Neural cell (in vitro differentiated cells): ENCODE data around the gene POLRMT. TPM values are rescaled to one million over a fixed set of nuclear protein-coding genes. Genes with fewer than 3 reads are reported as not detected.

Source experiments
- H2AFZ ChIP-seq: fragments of 200-600, 300-800 bp; sonication (generic), shearing (Covaris generic); 2 replicates; pipeline ENCODE4 v1.6.0; 2014; ENCODE audit warnings: low read depth, mild to moderate bottlenecking, antibody characterized with exemption, low read length, moderate library complexity
- H3F3A ChIP-seq: fragments of 200-600 bp; shearing (Covaris generic); 2 replicates; pipeline ENCODE4 v1.6.1; 2016; ENCODE audit warnings: mild to moderate bottlenecking, moderate library complexity, mixed read lengths, antibody characterized with exemption, low read length; ENCODE audit not compliant: insufficient read depth, poor library complexity, severe bottlenecking
- H3K27ac ChIP-seq: fragments of 200-600, 300-800 bp; sonication (generic), shearing (Covaris generic); 2 replicates; pipeline ENCODE4 v1.5.1; 2014; ENCODE audit warnings: mild to moderate bottlenecking, low read length, moderate library complexity
- H3K27me3 ChIP-seq: fragments of 300-800, 200-600 bp; sonication (generic), shearing (Covaris generic); 2 replicates; pipeline ENCODE4 v1.6.0; 2014; ENCODE audit warnings: mild to moderate bottlenecking, low read depth, low read length, moderate library complexity; ENCODE audit not compliant: insufficient read depth
- H3K36me3 ChIP-seq: fragments of 300-800, 200-600 bp; sonication (generic), shearing (Covaris generic); 2 replicates; pipeline ENCODE4 v1.5.1; 2014; ENCODE audit warnings: mild to moderate bottlenecking, antibody characterized with exemption, low read length, moderate library complexity; ENCODE audit not compliant: insufficient read depth
- H3K4me2 ChIP-seq: fragments of 300-800, 200-600 bp; sonication (generic), shearing (Covaris generic); 2 replicates; pipeline ENCODE4 v1.6.0; 2014; ENCODE audit warnings: mild to moderate bottlenecking, low read length
- H3K4me3 ChIP-seq: fragments of 300-800, 200-600 bp; sonication (generic), shearing (Covaris generic); 2 replicates; pipeline ENCODE4 v1.5.1; 2014; ENCODE audit warnings: mild to moderate bottlenecking, low read length, moderate library complexity
- H3K79me2 ChIP-seq: fragments of 200-600 bp; shearing (Covaris generic); replicated peaks from 2 replicates; pipeline ENCODE4 v1.6.0; 2014; ENCODE audit warnings: mild to moderate bottlenecking, low read length, moderate library complexity; ENCODE audit not compliant: insufficient read depth
- H3K9ac ChIP-seq: fragments of 300-800, 200-600 bp; sonication (generic), shearing (Covaris generic); 2 replicates; pipeline ENCODE4 v1.6.1; 2016; ENCODE audit warnings: mild to moderate bottlenecking, low read length, mixed read lengths
- H3K9me2 ChIP-seq: fragments of 200-600 bp; shearing (Covaris generic); 2 replicates; pipeline ENCODE4 v1.6.1; 2016; ENCODE audit warnings: mild to moderate bottlenecking, low read length, mixed read lengths; ENCODE audit not compliant: insufficient read depth
- H3K9me3 ChIP-seq: fragments of 200-600, 300-800 bp; sonication (generic), shearing (Covaris generic); 2 replicates; pipeline ENCODE4 v1.6.1; 2016; ENCODE audit warnings: mild to moderate bottlenecking, mixed run types, low read length, moderate library complexity, mixed read lengths
- H4K20me1 ChIP-seq: fragments of 200-600 bp; shearing (Covaris generic); 2 replicates; pipeline ENCODE4 v1.6.1; 2016; ENCODE audit warnings: mild to moderate bottlenecking, mixed run types; ENCODE audit not compliant: insufficient read depth
- EP300 ChIP-seq: fragments of 450-650 bp; conservative IDR thresholded peaks from 2 replicates; pipeline ENCODE4 v1.6.1; 2014; ENCODE audit warnings: antibody characterized with exemption, mild to moderate bottlenecking, moderate library complexity; ENCODE audit not compliant: poor library complexity, severe bottlenecking
- EZH2 ChIP-seq: fragments of 200-600, 300-800 bp; shearing (Covaris generic), sonication (generic); IDR thresholded peaks from 2 replicates; pipeline ENCODE4 v1.6.1; 2014; ENCODE audit warnings: antibody characterized with exemption, low read length, borderline replicate concordance, mild to moderate bottlenecking; ENCODE audit not compliant: insufficient read depth, poor library complexity, severe bottlenecking
- MXI1 ChIP-seq: fragments of 450-650 bp; conservative IDR thresholded peaks from 2 replicates; pipeline ENCODE4 v1.6.1; 2014; ENCODE audit warnings: antibody characterized with exemption, mild to moderate bottlenecking; ENCODE audit not compliant: poor library complexity, severe bottlenecking
- POLR2AphosphoS5 ChIP-seq: IDR thresholded peaks from 2 replicates; pipeline ENCODE4 v1.6.1; 2012
- RAD21 ChIP-seq: fragments of 450-650 bp; conservative IDR thresholded peaks from 2 replicates; pipeline ENCODE4 v1.6.1; 2014; ENCODE audit warnings: antibody characterized with exemption, mild to moderate bottlenecking, moderate library complexity
- SMC3 ChIP-seq: fragments of 450-650 bp; conservative IDR thresholded peaks from 2 replicates; pipeline ENCODE4 v1.6.1; 2014; ENCODE audit warnings: antibody characterized with exemption, mild to moderate bottlenecking, moderate library complexity; ENCODE audit not compliant: poor library complexity
- TAF1 ChIP-seq: IDR thresholded peaks from 2 replicates; pipeline ENCODE4 v1.6.1; 2012; ENCODE audit warnings: low read depth
- polyA plus RNA-seq: library from polyadenylated mRNA; depleted of rRNA; stranded (reverse); fragments of >200 nt; gene quantifications from 2 replicates; pipeline ENCODE4 v1.2.3, GENCODE V29; 2014
- TF ChIP-seq, protein P1 (sequence below): fragments of 450-650 bp; IDR thresholded peaks from 2 replicates; pipeline ENCODE4 v1.5.1; 2014; ENCODE audit warnings: antibody characterized with exemption, mild to moderate bottlenecking, moderate library complexity; ENCODE audit not compliant: poor library complexity, severe bottlenecking
- TF ChIP-seq, protein P2 (sequence below): IDR thresholded peaks from 2 replicates; pipeline ENCODE4 v1.6.1; 2012; ENCODE audit warnings: borderline replicate concordance

POLRMT gene
- polyA plus RNA-seq, 1 donor from 2014 or later: 28.3 TPM

DNA sequence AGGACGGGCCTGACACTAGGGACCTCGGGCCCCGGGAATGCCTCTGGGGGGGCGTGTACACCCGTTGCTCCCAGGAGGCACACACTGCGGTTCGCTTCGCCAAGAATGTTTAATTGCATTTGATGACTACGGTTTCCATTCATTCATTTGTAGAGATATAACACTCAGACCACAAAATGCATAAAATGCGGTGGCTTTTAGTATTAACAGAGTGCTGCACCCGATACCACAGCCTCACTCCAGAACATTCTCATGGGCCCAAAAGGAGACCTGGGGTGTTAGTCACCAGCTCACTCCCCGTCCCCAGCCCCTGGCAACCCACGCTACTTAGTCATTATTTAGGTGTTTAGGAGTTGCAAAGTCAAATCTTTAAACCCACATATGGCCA, 21.9 kb downstream of the POLRMT start:
- no peak overlapping the region for H3K4me2 ChIP-seq
- H3K27ac ChIP-seq: no peak overlapping the region
- H3K36me3 ChIP-seq: no peaks in the 10 kb centered on the region
- H4K20me1 ChIP-seq: no peaks in the 10 kb centered on the region
- H3K9me2 ChIP-seq: no peaks in the 10 kb centered on the region
- H3K9ac ChIP-seq: no peak overlapping the region
- H2AFZ ChIP-seq: no peak overlapping the region
- H3F3A ChIP-seq: no peaks in the 10 kb centered on the region
- no peaks in the 10 kb centered on the region for H3K9me3 ChIP-seq
- H3K4me3 ChIP-seq: no peak overlapping the region
- no peaks in the 10 kb centered on the region for H3K79me2 ChIP-seq
- H3K27me3 ChIP-seq: no peaks in the 10 kb centered on the region
- no peak for TF ChIP-seq TAF1
- no peak for TF ChIP-seq EZH2
- TF ChIP-seq MXI1: no peak
- TF ChIP-seq RAD21: no peak
- TF ChIP-seq, protein P1, sequence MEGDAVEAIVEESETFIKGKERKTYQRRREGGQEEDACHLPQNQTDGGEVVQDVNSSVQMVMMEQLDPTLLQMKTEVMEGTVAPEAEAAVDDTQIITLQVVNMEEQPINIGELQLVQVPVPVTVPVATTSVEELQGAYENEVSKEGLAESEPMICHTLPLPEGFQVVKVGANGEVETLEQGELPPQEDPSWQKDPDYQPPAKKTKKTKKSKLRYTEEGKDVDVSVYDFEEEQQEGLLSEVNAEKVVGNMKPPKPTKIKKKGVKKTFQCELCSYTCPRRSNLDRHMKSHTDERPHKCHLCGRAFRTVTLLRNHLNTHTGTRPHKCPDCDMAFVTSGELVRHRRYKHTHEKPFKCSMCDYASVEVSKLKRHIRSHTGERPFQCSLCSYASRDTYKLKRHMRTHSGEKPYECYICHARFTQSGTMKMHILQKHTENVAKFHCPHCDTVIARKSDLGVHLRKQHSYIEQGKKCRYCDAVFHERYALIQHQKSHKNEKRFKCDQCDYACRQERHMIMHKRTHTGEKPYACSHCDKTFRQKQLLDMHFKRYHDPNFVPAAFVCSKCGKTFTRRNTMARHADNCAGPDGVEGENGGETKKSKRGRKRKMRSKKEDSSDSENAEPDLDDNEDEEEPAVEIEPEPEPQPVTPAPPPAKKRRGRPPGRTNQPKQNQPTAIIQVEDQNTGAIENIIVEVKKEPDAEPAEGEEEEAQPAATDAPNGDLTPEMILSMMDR: no peak
- TF ChIP-seq EP300: no peak
- no peak for TF ChIP-seq POLR2AphosphoS5
- TF ChIP-seq, protein P2, sequence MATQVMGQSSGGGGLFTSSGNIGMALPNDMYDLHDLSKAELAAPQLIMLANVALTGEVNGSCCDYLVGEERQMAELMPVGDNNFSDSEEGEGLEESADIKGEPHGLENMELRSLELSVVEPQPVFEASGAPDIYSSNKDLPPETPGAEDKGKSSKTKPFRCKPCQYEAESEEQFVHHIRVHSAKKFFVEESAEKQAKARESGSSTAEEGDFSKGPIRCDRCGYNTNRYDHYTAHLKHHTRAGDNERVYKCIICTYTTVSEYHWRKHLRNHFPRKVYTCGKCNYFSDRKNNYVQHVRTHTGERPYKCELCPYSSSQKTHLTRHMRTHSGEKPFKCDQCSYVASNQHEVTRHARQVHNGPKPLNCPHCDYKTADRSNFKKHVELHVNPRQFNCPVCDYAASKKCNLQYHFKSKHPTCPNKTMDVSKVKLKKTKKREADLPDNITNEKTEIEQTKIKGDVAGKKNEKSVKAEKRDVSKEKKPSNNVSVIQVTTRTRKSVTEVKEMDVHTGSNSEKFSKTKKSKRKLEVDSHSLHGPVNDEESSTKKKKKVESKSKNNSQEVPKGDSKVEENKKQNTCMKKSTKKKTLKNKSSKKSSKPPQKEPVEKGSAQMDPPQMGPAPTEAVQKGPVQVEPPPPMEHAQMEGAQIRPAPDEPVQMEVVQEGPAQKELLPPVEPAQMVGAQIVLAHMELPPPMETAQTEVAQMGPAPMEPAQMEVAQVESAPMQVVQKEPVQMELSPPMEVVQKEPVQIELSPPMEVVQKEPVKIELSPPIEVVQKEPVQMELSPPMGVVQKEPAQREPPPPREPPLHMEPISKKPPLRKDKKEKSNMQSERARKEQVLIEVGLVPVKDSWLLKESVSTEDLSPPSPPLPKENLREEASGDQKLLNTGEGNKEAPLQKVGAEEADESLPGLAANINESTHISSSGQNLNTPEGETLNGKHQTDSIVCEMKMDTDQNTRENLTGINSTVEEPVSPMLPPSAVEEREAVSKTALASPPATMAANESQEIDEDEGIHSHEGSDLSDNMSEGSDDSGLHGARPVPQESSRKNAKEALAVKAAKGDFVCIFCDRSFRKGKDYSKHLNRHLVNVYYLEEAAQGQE: no peak
- TF ChIP-seq SMC3: no peak

DNA sequence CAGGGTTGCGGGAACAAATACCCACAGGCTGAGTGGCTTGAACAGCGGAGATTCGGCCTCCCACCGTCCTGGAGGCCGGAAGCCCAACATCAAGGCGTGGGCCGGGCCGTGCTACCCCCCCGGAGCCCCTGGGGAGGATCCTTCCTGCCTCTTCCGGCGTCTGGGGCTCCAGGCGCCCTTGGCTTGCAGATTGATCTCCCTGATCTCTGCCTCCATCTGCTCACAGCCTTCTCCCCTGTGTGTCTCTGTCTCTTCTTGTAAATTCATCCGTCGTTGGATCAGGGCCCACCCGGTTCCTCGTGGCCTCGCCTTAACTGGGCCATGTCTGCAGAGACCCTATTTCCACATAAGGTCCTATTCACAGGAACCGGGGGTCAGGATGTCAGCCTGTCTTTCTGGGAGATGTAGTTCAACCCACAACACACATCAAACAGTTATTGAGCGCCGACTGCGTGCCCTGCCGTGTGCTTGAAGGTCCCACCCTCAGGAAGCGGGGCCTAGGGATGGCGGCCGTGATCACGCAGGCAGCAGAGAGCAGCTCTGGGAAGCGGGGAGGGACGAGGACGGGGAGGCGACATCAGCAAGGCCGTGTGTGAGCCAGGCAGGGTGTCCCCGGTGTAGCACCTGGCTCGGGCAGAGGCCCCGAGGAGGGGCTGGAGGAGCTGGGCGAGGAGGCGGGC, 22.4 kb downstream of the POLRMT start:
- no peaks in the 10 kb centered on the region for H3K36me3 ChIP-seq
- no peaks in the 10 kb centered on the region for H3F3A ChIP-seq
- no peak overlapping the region for H3K27ac ChIP-seq
- no peaks in the 10 kb centered on the region for H3K27me3 ChIP-seq
- no peak overlapping the region for H3K4me3 ChIP-seq
- no peaks in the 10 kb centered on the region for H3K9me3 ChIP-seq
- H3K9ac ChIP-seq: no peak overlapping the region
- H4K20me1 ChIP-seq: no peaks in the 10 kb centered on the region
- no peak overlapping the region for H3K4me2 ChIP-seq
- TF ChIP-seq, protein P2: no peak
- no peaks in the 10 kb centered on the region for H3K9me2 ChIP-seq
- no peak overlapping the region for H2AFZ ChIP-seq
- no peaks in the 10 kb centered on the region for H3K79me2 ChIP-seq
